ENCODE data around the gene EPAS1.

- no peak for TF ChIP-seq POLR2A (IDR thresholded peaks at IDR 0.05)
- TF ChIP-seq, protein P1, sequence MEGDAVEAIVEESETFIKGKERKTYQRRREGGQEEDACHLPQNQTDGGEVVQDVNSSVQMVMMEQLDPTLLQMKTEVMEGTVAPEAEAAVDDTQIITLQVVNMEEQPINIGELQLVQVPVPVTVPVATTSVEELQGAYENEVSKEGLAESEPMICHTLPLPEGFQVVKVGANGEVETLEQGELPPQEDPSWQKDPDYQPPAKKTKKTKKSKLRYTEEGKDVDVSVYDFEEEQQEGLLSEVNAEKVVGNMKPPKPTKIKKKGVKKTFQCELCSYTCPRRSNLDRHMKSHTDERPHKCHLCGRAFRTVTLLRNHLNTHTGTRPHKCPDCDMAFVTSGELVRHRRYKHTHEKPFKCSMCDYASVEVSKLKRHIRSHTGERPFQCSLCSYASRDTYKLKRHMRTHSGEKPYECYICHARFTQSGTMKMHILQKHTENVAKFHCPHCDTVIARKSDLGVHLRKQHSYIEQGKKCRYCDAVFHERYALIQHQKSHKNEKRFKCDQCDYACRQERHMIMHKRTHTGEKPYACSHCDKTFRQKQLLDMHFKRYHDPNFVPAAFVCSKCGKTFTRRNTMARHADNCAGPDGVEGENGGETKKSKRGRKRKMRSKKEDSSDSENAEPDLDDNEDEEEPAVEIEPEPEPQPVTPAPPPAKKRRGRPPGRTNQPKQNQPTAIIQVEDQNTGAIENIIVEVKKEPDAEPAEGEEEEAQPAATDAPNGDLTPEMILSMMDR (IDR thresholded peaks at IDR 0.05) = no peak
These were observed 11.4 kb downstream of the EPAS1 start for GRCh38 chr2:46308629-46309028.
